OCI-LY1 (cell line): Measurements from ENCODE around the gene S100A8.

Experiments
- H2AFZ ChIP-seq: fragments of 200-600 bp; sonication (generic), shearing (Covaris generic); 2 replicates; pipeline ENCODE4 v1.6.0; 2014; ENCODE audit warnings: antibody characterized with exemption, mild to moderate bottlenecking, low read length
- H3F3A ChIP-seq: fragments of 200-600 bp; sonication (generic), shearing (Covaris generic); 2 replicates; pipeline ENCODE4 v1.6.0; 2014; ENCODE audit warnings: mild to moderate bottlenecking, antibody characterized with exemption, low read length, moderate library complexity; ENCODE audit not compliant: insufficient read depth
- H3K27ac ChIP-seq: fragments of 200-600 bp; sonication (generic); 2 replicates; pipeline ENCODE4 v1.5.1; 2014; ENCODE audit warnings: low read length, mixed run types, mild to moderate bottlenecking, low read depth; ENCODE audit not compliant: poor library complexity, severe bottlenecking
- H3K27me3 ChIP-seq: fragments of 200-600 bp; sonication (generic); 2 replicates; pipeline ENCODE4 v1.6.0; 2014; ENCODE audit warnings: antibody characterized with exemption, mild to moderate bottlenecking, low read length, moderate library complexity; ENCODE audit not compliant: insufficient read depth
- H3K36me3 ChIP-seq: fragments of 200-600 bp; sonication (generic); 2 replicates; pipeline ENCODE4 v1.6.1; 2014; ENCODE audit warnings: mild to moderate bottlenecking, antibody characterized with exemption, low read length, moderate library complexity, mixed read lengths; ENCODE audit not compliant: insufficient read depth
- H3K4me1 ChIP-seq: fragments of 200-600 bp; sonication (generic); 2 replicates; pipeline ENCODE4 v1.5.1; 2014; ENCODE audit warnings: mild to moderate bottlenecking, low read length, moderate library complexity; ENCODE audit not compliant: insufficient read depth, severe bottlenecking
- H3K4me2 ChIP-seq: fragments of 200-600 bp; sonication (generic), shearing (Covaris generic); 2 replicates; pipeline ENCODE4 v1.6.1; 2014; ENCODE audit warnings: low read length
- H3K4me3 ChIP-seq: fragments of 200-600 bp; sonication (generic); 2 replicates; pipeline ENCODE4 v1.5.1; 2014; ENCODE audit warnings: low read length, low read depth, mild to moderate bottlenecking, mixed read lengths; ENCODE audit not compliant: poor library complexity, severe bottlenecking
- H3K79me2 ChIP-seq: fragments of 200-600 bp; shearing (Covaris generic); 2 replicates; pipeline ENCODE4 v1.6.1; 2016; ENCODE audit warnings: mixed run types, low read length, mixed read lengths; ENCODE audit not compliant: insufficient read depth
- H3K9ac ChIP-seq: fragments of 200-600 bp; sonication (generic), shearing (Covaris generic); 2 replicates; pipeline ENCODE4 v1.6.1; 2014; ENCODE audit warnings: mild to moderate bottlenecking, low read length, mixed read lengths
- H3K9me2 ChIP-seq: fragments of 200-600 bp; sonication (generic), shearing (Covaris generic); 2 replicates; pipeline ENCODE4 v1.6.1; 2014; ENCODE audit warnings: low read depth, mild to moderate bottlenecking, low read length, mixed read lengths
- H3K9me3 ChIP-seq: fragments of 200-600 bp; shearing (Covaris generic); 2 replicates; pipeline ENCODE4 v1.6.1; 2014; ENCODE audit warnings: low read length, mixed read lengths
- H4K20me1 ChIP-seq: fragments of 200-600 bp; sonication (generic), shearing (Covaris generic); 2 replicates; pipeline ENCODE4 v1.6.0; 2016; ENCODE audit warnings: mild to moderate bottlenecking, low read length; ENCODE audit not compliant: insufficient read depth
- EZH2 ChIP-seq: fragments of 200-600 bp; sonication (generic), shearing (Covaris generic); IDR thresholded peaks from 2 replicates; pipeline ENCODE4 v1.8.0; 2017; ENCODE audit warnings: borderline replicate concordance, mixed run types, mild to moderate bottlenecking, antibody characterized with exemption, low read length, moderate library complexity, mixed read lengths
- TF ChIP-seq, protein P1 (sequence below): fragments of 200-600 bp; sonication (generic), shearing (Covaris generic); IDR thresholded peaks from 2 replicates; pipeline ENCODE4 v1.5.1; 2017; ENCODE audit warnings: mild to moderate bottlenecking, antibody characterized with exemption, low read length, moderate library complexity, mixed read lengths

S100A8 gene

GRCh38 chr1:153399401-153400055, 8.7 kb upstream of the S100A8 start:
- H2AFZ ChIP-seq = no peak overlapping the region
- H3K4me1 ChIP-seq = no peaks in the 10 kb centered on the region
- H3K36me3 ChIP-seq = no peaks in the 10 kb centered on the region
- H4K20me1 ChIP-seq = no peaks in the 10 kb centered on the region
- H3K9me3 ChIP-seq = no peaks in the 10 kb centered on the region
- H3K4me2 ChIP-seq = no peak overlapping the region
- H3K27me3 ChIP-seq = peaks cover 8% of the 10 kb centered on the region; the same call in 1 of the 2 replicates
- no peak overlapping the region for H3K4me3 ChIP-seq
- TF ChIP-seq EZH2 = no peak
- TF ChIP-seq, protein P1, sequence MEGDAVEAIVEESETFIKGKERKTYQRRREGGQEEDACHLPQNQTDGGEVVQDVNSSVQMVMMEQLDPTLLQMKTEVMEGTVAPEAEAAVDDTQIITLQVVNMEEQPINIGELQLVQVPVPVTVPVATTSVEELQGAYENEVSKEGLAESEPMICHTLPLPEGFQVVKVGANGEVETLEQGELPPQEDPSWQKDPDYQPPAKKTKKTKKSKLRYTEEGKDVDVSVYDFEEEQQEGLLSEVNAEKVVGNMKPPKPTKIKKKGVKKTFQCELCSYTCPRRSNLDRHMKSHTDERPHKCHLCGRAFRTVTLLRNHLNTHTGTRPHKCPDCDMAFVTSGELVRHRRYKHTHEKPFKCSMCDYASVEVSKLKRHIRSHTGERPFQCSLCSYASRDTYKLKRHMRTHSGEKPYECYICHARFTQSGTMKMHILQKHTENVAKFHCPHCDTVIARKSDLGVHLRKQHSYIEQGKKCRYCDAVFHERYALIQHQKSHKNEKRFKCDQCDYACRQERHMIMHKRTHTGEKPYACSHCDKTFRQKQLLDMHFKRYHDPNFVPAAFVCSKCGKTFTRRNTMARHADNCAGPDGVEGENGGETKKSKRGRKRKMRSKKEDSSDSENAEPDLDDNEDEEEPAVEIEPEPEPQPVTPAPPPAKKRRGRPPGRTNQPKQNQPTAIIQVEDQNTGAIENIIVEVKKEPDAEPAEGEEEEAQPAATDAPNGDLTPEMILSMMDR = no peak
- H3F3A ChIP-seq = no peaks in the 10 kb centered on the region
- no peaks in the 10 kb centered on the region for H3K9me2 ChIP-seq
- no peaks in the 10 kb centered on the region for H3K79me2 ChIP-seq
- no peak overlapping the region for H3K27ac ChIP-seq
- H3K9ac ChIP-seq = no peak overlapping the region

DNA sequence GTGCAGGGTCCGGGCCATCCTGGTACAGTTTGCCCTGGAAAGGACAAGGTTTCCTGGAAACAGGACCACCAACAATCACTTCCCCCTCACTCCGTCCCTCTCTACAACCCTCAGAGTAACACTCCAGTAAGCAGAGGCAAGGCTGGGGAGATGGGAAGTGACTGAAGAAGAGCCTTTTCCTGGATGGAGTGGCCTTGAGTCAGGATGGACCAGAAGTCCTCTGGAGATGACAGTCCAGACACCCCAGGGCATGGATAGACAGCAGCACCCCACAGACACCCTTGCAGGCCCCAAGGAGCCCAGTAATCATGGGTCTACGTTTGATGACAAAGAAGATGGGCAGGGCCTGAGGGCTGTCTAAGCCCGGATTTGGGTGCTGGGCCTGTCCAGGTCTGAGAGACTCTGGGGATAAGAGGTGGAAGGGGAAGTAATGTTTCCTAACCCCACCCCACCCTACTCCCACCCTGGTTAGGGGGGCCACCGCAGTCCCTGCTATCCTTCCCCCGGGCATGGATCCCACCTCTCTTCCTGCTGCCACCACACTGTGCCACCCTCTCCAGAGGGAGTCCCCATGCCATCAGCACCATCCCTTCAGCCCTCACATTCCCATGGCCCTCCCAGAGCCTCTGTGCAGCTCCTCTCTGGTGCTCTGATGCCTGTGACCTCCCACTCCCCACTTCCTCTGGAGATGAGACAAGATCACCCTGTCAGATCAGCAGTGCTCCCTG, 7.2 kb upstream of the S100A8 start:
- TF ChIP-seq, protein P1 = no peak
- TF ChIP-seq EZH2 = no peak
- H3K27me3 ChIP-seq = 0 out of 2 replicates have a peak, but pooled peaks cover 3% of the 10 kb centered on the region
- H3K9me2 ChIP-seq = no peaks in the 10 kb centered on the region
- no peaks in the 10 kb centered on the region for H3K36me3 ChIP-seq
- H4K20me1 ChIP-seq = no peaks in the 10 kb centered on the region
- no peak overlapping the region for H3K4me3 ChIP-seq
- H3K9ac ChIP-seq = no peak overlapping the region
- H2AFZ ChIP-seq = no peak overlapping the region
- H3K9me3 ChIP-seq = no peaks in the 10 kb centered on the region
- no peaks in the 10 kb centered on the region for H3F3A ChIP-seq
- H3K27ac ChIP-seq = no peak overlapping the region
- H3K79me2 ChIP-seq = no peaks in the 10 kb centered on the region
- no peaks in the 10 kb centered on the region for H3K4me1 ChIP-seq
- no peak overlapping the region for H3K4me2 ChIP-seq

DNA sequence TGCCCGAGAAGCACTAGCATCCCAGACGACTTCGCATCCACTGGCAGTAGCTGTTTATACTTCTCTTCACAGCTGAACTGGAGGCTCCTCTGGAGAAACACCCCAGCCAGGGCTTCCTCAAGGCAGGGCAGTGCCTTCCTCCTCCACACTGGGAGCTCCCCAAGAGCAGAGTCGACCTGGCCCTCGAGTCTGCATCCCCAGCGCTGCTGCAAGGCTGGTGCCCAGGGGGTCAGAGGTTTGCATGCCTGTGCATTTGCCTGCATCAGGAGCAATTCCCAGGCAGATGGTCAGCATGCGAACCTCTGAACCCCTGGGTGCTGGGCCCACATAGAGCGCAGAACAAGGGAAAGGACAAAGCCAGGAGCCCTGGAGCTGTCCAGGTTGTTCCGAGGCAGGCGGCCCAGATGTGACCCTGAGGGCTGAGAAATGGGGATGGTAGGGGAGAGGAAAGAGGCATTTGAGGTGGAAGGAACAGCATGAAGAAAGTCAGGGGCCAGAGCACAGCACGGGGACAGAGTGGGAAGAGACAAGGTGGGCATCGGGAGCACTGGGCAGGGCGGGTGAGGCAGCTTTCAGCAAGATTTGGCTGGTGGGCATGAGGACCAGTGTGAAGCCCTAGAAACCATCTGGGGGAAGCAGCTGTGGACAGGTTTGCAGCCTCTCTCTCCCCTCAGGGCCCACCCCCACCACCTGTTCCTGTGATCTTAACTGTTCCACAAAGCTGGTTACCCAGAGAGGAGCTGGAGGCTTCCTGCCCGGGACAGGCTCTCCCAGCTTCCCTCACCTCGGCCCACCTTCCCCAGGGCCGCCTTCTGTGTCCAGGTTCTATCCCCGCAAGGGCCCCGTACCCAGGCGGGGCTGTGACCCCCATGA, 6.4 kb upstream of the S100A8 start:
- no peak overlapping the region for H3K4me3 ChIP-seq
- H3K9ac ChIP-seq = no peak overlapping the region
- H3K36me3 ChIP-seq = no peaks in the 10 kb centered on the region
- no peaks in the 10 kb centered on the region for H3K79me2 ChIP-seq
- no peak overlapping the region for H3K4me2 ChIP-seq
- H3K27me3 ChIP-seq = 0 out of 2 replicates have a peak, but pooled peaks cover 3% of the 10 kb centered on the region
- H3K27ac ChIP-seq = no peak overlapping the region
- no peaks in the 10 kb centered on the region for H3F3A ChIP-seq
- H3K9me3 ChIP-seq = no peaks in the 10 kb centered on the region
- TF ChIP-seq EZH2 = no peak
- TF ChIP-seq, protein P1 = no peak
- H3K4me1 ChIP-seq = no peaks in the 10 kb centered on the region
- no peaks in the 10 kb centered on the region for H3K9me2 ChIP-seq
- H2AFZ ChIP-seq = no peak overlapping the region
- H4K20me1 ChIP-seq = no peaks in the 10 kb centered on the region
